ENCODE measurements around the gene EHBP1.

The EHBP1 gene

DNA sequence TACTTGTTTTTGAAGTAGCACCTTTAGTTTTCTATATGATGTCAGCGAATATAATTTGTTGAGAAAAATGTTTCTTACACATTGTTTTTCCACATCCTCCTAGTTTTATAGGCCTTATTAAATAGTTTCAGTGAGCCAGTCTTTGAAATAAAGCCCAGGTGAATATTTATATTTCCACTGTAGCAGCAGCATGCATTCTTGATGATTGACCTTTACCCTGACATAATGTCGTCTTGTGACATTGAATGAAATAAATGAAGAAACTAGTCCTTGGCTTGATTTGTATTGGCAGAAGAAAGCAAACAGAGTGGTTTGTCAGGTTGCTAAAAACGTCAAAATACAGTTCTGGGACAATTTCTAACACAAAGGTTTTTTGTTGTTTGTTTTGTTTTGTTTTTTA, 84.4 kb downstream of the EHBP1 start:
- Histone ChIP-seq H3K9me3 (ENCODE audit: insufficient read depth, low read depth, low read length) (no peaks in the 10 kb centered on the region), H3K4me1 (ENCODE audit: insufficient read depth, low read length) (no peaks in the 10 kb centered on the region), H3K36me3 (ENCODE audit: insufficient read depth, low read depth, low read length) (no peaks in the 10 kb centered on the region), H3K27ac (ENCODE audit: low read length) (no peak overlapping the region), H3K27me3 (ENCODE audit: insufficient read depth, low read length) (no peaks in the 10 kb centered on the region), H3K4me3 (ENCODE audit: low read length) (no peak overlapping the region), H3K9ac (ENCODE audit: low read depth, low read length) (no peak overlapping the region)

DNA sequence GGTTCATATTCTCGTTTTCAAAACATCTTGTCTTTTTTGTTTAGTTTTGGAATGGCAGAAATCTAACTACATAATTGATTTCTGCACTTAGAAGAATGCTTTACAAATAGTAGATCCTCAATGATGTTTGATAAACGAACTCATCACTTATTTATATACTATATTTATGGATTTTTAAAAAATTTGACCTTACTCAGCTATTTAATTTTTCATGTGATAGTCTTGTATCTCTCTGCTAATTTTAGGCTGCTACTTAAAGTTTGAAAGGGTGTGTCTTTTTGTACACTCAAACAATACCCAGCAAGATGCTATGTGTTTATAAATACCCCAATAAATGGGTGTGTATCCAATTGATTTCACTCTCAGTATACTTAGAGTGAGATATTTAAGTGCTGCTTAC, 86.9 kb downstream of the EHBP1 start:
- Histone ChIP-seq H3K9ac (ENCODE audit: low read depth, low read length) (no peak overlapping the region), H3K4me3 (ENCODE audit: low read length) (no peak overlapping the region), H3K9me3 (ENCODE audit: insufficient read depth, low read depth, low read length) (no peaks in the 10 kb centered on the region), H3K27me3 (ENCODE audit: insufficient read depth, low read length) (no peaks in the 10 kb centered on the region), H3K36me3 (ENCODE audit: insufficient read depth, low read depth, low read length) (no peaks in the 10 kb centered on the region), H3K4me1 (ENCODE audit: insufficient read depth, low read length) (no peaks in the 10 kb centered on the region), H3K27ac (ENCODE audit: low read length) (no peak overlapping the region)

DNA sequence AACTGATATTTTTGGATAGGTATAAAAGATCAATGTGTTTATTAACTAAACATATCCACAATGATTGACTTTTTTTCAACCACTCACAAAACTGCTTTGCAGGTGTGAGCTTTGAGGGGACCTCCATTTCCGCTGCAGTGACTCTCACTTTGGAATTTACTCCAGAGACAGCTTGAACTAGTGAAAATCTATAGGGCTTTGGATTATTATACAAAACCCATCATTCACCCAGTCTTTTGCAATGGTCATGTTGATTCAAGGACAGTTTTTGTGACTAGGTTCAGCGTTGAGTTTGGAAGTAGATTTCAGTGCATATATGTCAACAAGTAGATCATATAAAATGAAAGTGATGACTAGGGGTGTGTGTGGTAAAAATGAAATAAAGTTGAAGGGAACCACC, 87.7 kb downstream of the EHBP1 start:
- no peak overlapping the region for H3K9ac ChIP-seq (ENCODE audit: low read depth, low read length)
- no peaks in the 10 kb centered on the region for H3K4me1 ChIP-seq (ENCODE audit: insufficient read depth, low read length)
- no peak overlapping the region for H3K4me3 ChIP-seq (ENCODE audit: low read length)
- H3K36me3 ChIP-seq (ENCODE audit: insufficient read depth, low read depth, low read length) = no peaks in the 10 kb centered on the region
- no peaks in the 10 kb centered on the region for H3K9me3 ChIP-seq (ENCODE audit: insufficient read depth, low read depth, low read length)
- no peak overlapping the region for H3K27ac ChIP-seq (ENCODE audit: low read length)
- no peaks in the 10 kb centered on the region for H3K27me3 ChIP-seq (ENCODE audit: insufficient read depth, low read length)

DNA sequence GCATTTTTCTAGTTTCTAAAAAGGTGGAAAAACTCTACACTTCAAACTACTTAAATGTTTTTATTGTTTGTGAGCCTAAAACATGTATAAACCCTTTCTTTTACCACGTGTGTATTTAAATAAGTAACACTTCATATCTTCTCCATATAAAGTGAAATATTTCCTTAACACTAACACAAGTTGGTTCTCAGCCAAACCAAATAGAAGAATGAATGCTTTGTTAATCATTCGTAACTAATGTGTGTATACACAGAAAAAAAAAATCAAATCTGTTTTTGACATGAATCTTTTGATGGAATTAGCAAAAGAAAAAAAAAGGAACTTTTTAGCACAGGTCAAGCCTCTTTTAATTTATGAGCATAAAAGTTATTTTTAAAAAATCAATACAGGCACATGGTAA, 89.3 kb downstream of the EHBP1 start:
- Histone ChIP-seq H3K4me3 (ENCODE audit: low read length) (no peak overlapping the region), H3K9me3 (ENCODE audit: insufficient read depth, low read depth, low read length) (no peaks in the 10 kb centered on the region), H3K36me3 (ENCODE audit: insufficient read depth, low read depth, low read length) (no peaks in the 10 kb centered on the region), H3K27ac (ENCODE audit: low read length) (no peak overlapping the region), H3K27me3 (ENCODE audit: insufficient read depth, low read length) (no peaks in the 10 kb centered on the region), H3K9ac (ENCODE audit: low read depth, low read length) (no peak overlapping the region), H3K4me1 (ENCODE audit: insufficient read depth, low read length) (no peaks in the 10 kb centered on the region)

DNA sequence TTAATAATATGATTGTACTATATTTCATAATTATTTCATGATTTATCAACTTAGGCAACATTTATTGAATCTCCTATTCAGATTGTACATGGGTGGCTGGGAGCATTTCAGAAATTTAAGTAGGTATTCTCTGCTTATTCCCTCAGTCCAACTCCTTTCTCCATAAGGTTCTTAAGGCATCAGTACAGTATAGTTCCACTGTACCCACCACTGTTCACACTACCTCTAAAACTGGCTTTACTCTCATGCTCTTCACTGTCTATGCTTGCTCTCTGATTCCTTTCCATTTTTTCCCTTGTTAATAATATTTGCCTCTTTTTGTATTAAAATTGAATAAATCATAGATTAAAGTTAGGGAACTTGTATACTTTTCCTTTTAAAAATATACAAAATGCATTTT, 89.8 kb downstream of the EHBP1 start:
- Histone ChIP-seq H3K4me3 (ENCODE audit: low read length) (no peak overlapping the region), H3K9me3 (ENCODE audit: insufficient read depth, low read depth, low read length) (no peaks in the 10 kb centered on the region), H3K4me1 (ENCODE audit: insufficient read depth, low read length) (no peaks in the 10 kb centered on the region), H3K9ac (ENCODE audit: low read depth, low read length) (no peak overlapping the region), H3K27ac (ENCODE audit: low read length) (no peak overlapping the region), H3K36me3 (ENCODE audit: insufficient read depth, low read depth, low read length) (no peaks in the 10 kb centered on the region), H3K27me3 (ENCODE audit: insufficient read depth, low read length) (no peaks in the 10 kb centered on the region)

DNA sequence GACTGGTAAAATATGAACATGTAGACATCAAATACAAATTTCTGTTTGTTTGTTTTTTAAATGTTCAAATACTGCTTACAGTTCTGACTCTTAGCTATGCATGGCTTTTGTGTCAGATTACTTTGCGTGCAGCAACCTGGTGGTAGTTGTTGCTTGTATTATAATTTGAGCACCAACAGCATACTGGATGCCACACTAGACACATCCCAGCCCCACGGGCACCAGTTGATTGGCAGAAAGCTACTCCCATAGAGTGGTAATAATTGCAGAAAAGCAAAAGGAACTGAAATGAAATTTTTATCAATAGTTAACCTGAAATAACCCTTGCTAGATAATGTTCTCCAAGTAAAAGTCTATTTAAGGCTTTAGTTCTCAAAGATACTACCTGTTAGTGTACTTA, 91.6 kb downstream of the EHBP1 start:
- no peak overlapping the region for H3K9ac ChIP-seq (ENCODE audit: low read depth, low read length)
- no peak overlapping the region for H3K4me3 ChIP-seq (ENCODE audit: low read length)
- no peaks in the 10 kb centered on the region for H3K27me3 ChIP-seq (ENCODE audit: insufficient read depth, low read length)
- no peaks in the 10 kb centered on the region for H3K4me1 ChIP-seq (ENCODE audit: insufficient read depth, low read length)
- H3K9me3 ChIP-seq (ENCODE audit: insufficient read depth, low read depth, low read length) = no peaks in the 10 kb centered on the region
- no peaks in the 10 kb centered on the region for H3K36me3 ChIP-seq (ENCODE audit: insufficient read depth, low read depth, low read length)
- no peak overlapping the region for H3K27ac ChIP-seq (ENCODE audit: low read length)

DNA sequence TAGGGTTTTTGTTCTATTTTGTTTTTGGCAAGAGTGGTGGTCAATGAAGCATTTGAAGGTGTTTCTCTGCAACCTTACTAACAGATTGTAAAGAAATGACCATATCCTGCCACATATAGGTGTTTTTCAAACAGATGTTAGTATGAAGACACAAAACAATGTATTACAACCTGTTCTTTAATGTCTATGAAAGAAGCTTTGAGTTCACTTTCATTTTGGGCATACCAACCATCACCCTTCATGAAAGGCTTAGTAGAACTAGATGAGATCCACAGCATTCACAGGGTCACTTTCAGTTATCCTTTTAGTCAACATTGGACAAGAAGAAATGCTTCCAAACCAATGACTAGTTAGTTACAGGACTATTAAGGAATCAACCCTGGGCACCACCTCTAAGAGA, 95.1 kb downstream of the EHBP1 start:
- no peaks in the 10 kb centered on the region for H3K4me1 ChIP-seq (ENCODE audit: insufficient read depth, low read length)
- no peaks in the 10 kb centered on the region for H3K27me3 ChIP-seq (ENCODE audit: insufficient read depth, low read length)
- H3K9me3 ChIP-seq (ENCODE audit: insufficient read depth, low read depth, low read length) = no peaks in the 10 kb centered on the region
- no peak overlapping the region for H3K27ac ChIP-seq (ENCODE audit: low read length)
- no peak overlapping the region for H3K4me3 ChIP-seq (ENCODE audit: low read length)
- H3K36me3 ChIP-seq (ENCODE audit: insufficient read depth, low read depth, low read length) = no peaks in the 10 kb centered on the region
- no peak overlapping the region for H3K9ac ChIP-seq (ENCODE audit: low read depth, low read length)

DNA sequence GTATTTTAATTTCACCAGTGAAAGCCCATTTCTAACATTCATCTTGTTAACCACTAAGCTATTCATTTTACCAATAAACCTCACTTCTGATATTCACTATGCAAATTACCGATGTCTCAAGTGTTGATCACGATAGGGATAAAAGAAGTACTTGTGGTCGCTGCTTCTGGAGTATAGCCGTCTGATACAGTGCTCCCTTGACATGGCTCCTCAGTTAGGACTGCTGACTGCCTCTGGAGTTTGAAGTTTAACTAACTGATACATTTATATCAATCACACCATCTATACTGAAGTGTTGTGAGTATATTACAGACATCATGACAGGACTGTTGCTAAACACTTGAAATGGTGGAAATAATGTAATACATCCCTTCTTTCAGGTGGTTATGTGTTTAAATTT, 95.6 kb downstream of the EHBP1 start:
- no peaks in the 10 kb centered on the region for H3K36me3 ChIP-seq (ENCODE audit: insufficient read depth, low read depth, low read length)
- no peaks in the 10 kb centered on the region for H3K9me3 ChIP-seq (ENCODE audit: insufficient read depth, low read depth, low read length)
- H3K27ac ChIP-seq (ENCODE audit: low read length) = no peak overlapping the region
- H3K4me1 ChIP-seq (ENCODE audit: insufficient read depth, low read length) = no peaks in the 10 kb centered on the region
- H3K9ac ChIP-seq (ENCODE audit: low read depth, low read length) = no peak overlapping the region
- H3K27me3 ChIP-seq (ENCODE audit: insufficient read depth, low read length) = no peaks in the 10 kb centered on the region
- no peak overlapping the region for H3K4me3 ChIP-seq (ENCODE audit: low read length)

DNA sequence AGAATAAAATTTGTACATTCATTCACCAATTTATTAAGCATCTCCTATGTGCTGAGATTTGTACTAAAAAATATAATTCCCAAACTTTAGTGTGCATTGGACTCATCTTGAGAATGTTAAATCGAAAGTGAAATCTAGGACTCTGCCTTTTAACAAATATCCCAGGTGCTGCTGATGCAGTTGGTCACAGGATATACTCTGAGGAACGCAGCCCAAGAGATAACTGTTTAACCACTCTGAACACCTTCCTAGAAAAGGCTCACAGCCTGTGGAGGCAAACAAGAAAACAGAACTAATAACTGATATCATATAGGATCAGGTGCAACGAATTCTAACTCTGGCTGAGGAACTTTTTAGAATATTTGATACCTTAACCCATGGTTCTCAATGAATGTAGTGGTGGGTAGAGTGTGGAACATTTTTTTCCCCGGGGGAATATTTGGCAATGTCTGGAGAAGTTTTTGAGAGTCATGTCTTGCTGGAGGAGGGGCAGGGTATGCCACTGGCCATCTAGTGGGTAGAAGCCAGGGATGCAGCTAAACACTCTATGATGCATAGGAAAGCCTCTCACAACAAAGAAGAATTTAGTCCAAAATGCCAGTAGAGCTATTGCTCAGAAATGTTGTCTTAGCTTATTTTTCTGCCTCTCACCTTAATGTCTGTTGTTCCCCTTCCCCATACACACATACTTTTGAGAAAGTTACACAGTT, 96.5 kb downstream of the EHBP1 start:
- Histone ChIP-seq H3K9ac (ENCODE audit: low read depth, low read length) (no peak overlapping the region), H3K27ac (ENCODE audit: low read length) (no peak overlapping the region)

DNA sequence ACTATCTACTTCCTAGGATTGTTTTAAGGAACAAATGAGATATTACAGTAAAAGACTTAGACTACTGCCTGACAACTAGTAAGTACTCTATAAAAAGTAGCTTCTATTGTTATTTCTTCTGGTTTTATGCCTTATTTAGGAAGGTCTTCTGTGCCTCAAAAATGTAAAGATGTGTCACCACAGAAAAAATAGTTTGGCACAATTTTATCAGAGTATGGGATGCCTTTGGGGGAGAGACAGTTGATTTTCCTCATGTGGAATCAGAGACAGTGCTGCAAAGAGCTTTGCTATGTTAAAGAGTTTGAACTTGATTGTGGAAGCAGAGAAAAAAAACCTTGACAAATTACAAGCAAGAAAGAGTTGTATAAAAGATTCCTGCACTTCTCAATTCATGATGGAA, 98.4 kb downstream of the EHBP1 start:
- H3K4me1 ChIP-seq (ENCODE audit: insufficient read depth, low read length) = no peaks in the 10 kb centered on the region
- no peak overlapping the region for H3K9ac ChIP-seq (ENCODE audit: low read depth, low read length)
- no peaks in the 10 kb centered on the region for H3K36me3 ChIP-seq (ENCODE audit: insufficient read depth, low read depth, low read length)
- H3K4me3 ChIP-seq (ENCODE audit: low read length) = no peak overlapping the region
- H3K27ac ChIP-seq (ENCODE audit: low read length) = no peak overlapping the region
- no peaks in the 10 kb centered on the region for H3K9me3 ChIP-seq (ENCODE audit: insufficient read depth, low read depth, low read length)
- H3K27me3 ChIP-seq (ENCODE audit: insufficient read depth, low read length) = no peaks in the 10 kb centered on the region

More for the DNA sequence above, 96.5 kb downstream of the EHBP1 start:
- Histone ChIP-seq H3K4me1 (ENCODE audit: insufficient read depth, low read length) (no peaks in the 10 kb centered on the region), H3K4me3 (ENCODE audit: low read length) (no peak overlapping the region), H3K27me3 (ENCODE audit: insufficient read depth, low read length) (no peaks in the 10 kb centered on the region), H3K36me3 (ENCODE audit: insufficient read depth, low read depth, low read length) (no peaks in the 10 kb centered on the region), H3K9me3 (ENCODE audit: insufficient read depth, low read depth, low read length) (no peaks in the 10 kb centered on the region)

DNA sequence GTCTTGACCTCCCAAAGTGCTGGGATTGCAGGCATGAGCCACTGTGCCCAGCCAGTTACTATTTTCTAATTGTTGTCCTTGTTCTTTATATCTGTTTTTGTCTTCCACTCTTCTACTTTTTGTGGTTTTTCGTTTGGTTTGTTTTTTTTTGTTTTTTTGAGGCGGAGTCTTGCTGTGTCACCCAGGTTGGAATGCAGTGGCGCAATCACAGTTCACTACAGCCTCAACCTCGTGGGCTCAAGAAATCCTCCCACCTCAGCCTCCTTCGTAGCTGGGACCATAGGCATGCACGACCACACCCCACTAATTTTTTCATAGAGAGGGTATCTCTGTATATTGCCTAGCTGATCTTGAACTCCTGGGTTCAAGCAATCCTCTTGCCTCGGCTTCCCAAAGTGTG, 100.7 kb downstream of the EHBP1 start:
- no peaks in the 10 kb centered on the region for H3K36me3 ChIP-seq (ENCODE audit: insufficient read depth, low read depth, low read length)
- no peak overlapping the region for H3K27ac ChIP-seq (ENCODE audit: low read length)
- no peaks in the 10 kb centered on the region for H3K4me1 ChIP-seq (ENCODE audit: insufficient read depth, low read length)
- H3K4me3 ChIP-seq (ENCODE audit: low read length) = no peak overlapping the region
- H3K9ac ChIP-seq (ENCODE audit: low read depth, low read length) = no peak overlapping the region
- no peaks in the 10 kb centered on the region for H3K9me3 ChIP-seq (ENCODE audit: insufficient read depth, low read depth, low read length)
- H3K27me3 ChIP-seq (ENCODE audit: insufficient read depth, low read length) = no peaks in the 10 kb centered on the region

DNA sequence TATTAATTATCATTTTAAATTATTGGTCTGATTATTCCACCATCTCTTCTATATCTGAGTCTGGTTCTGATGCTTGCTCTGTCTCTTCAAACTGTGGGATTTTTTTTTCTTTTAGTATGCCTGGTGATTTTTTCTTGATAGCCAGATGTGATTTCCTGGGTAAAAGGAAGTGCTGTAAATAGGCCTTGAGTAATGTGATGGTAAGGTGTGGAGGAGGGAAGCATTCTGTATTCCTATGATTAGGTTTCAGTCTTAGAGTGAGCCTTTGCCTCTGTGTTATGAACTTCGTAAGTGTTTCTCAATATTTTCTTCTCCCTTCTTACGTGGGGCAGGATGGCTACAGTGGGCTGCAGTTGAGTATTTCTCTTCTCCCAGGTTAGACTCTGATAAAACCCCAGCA, 103.0 kb downstream of the EHBP1 start:
- Histone ChIP-seq H3K9me3 (ENCODE audit: insufficient read depth, low read depth, low read length) (no peaks in the 10 kb centered on the region), H3K36me3 (ENCODE audit: insufficient read depth, low read depth, low read length) (no peaks in the 10 kb centered on the region), H3K4me1 (ENCODE audit: insufficient read depth, low read length) (no peaks in the 10 kb centered on the region), H3K27me3 (ENCODE audit: insufficient read depth, low read length) (no peaks in the 10 kb centered on the region), H3K9ac (ENCODE audit: low read depth, low read length) (no peak overlapping the region), H3K27ac (ENCODE audit: low read length) (no peak overlapping the region), H3K4me3 (ENCODE audit: low read length) (no peak overlapping the region)

All from iPS-20b (cell line).